H1 (cell line): ENCODE measurements around the gene ORC5. TPM values are rescaled to one million over a fixed set of nuclear protein-coding genes. Genes with fewer than 3 reads are reported as not detected.

Experiments
- CTCF ChIA-PET: fragments of 300-600 bp; sonication (Branson Sonifier 250); formaldehyde crosslinking; loops from one replicate; lab custom pipeline; 2021; ENCODE audit not compliant: partially characterized antibody; lab: Charles Lee
- POLR2A ChIA-PET: fragments of 300-600 bp; sonication (Branson Sonifier 250); formaldehyde crosslinking; loops from one replicate; lab custom pipeline; 2021; ENCODE audit warnings: inconsistent platforms; ENCODE audit not compliant: partially characterized antibody; lab: Charles Lee
- DNase-seq, 2 experiments: peaks; one replicate each; pipeline versions ENCODE4 v3.0.0 to v3.0.0-alpha.2; 2010 to 2022; ENCODE audit warnings: low spot score in 2 of 2, low read depth in 1 of 2, mixed read lengths in 1 of 2
- FAIRE-seq: peaks from 2 replicates; lab custom pipeline; 2011; peaks lifted over from hg19 to GRCh38; lab: Jason Lieb, UNC
- H2AFZ ChIP-seq: 2 replicates; pipeline ENCODE4 v1.8.1; 2012; ENCODE audit warnings: low read length, inconsistent platforms
- H2AK5ac ChIP-seq: 2 replicates; pipeline ENCODE4 v1.6.1; 2013; ENCODE audit warnings: low read depth, low read length
- H2BK120ac ChIP-seq: replicated peaks from 2 replicates; pipeline ENCODE3; 2013; ENCODE audit warnings: low read depth, low read length, inconsistent platforms
- H2BK12ac ChIP-seq: 2 replicates; pipeline ENCODE4 v1.6.1; 2013; ENCODE audit warnings: low read depth, low read length
- H2BK15ac ChIP-seq: 2 replicates; pipeline ENCODE4 v1.6.1; 2013; ENCODE audit warnings: low read length
- H2BK20ac ChIP-seq: 2 replicates; pipeline ENCODE4 v1.6.1; 2013; ENCODE audit warnings: low read length
- H2BK5ac ChIP-seq: 2 replicates; pipeline ENCODE4 v1.6.1; 2013; ENCODE audit warnings: low read depth, low read length
- H3K14ac ChIP-seq: 2 replicates; pipeline ENCODE4 v1.6.1; 2013; ENCODE audit warnings: inconsistent platforms; ENCODE audit not compliant: insufficient read length
- H3K18ac ChIP-seq: 2 replicates; pipeline ENCODE4 v1.6.1; 2013; ENCODE audit warnings: low read length; ENCODE audit errors: extremely low read depth
- H3K23ac ChIP-seq: 2 replicates; pipeline ENCODE4 v1.6.1; 2013; ENCODE audit warnings: inconsistent platforms; ENCODE audit not compliant: insufficient read length
- H3K23me2 ChIP-seq: 2 replicates; pipeline ENCODE4 v1.6.1; 2013; ENCODE audit warnings: low read depth, low read length
- H3K27ac ChIP-seq: 2 replicates; pipeline ENCODE4 v1.6.1; 2011; ENCODE audit warnings: low read depth, low read length, inconsistent platforms
- H3K27me3 ChIP-seq, 4 experiments: replicated peaks in 1 of 4; 1 replicate in 1 of 4; 2 replicates in 3 of 4; pipeline versions ENCODE4 v1.6.1 to v1.8.1; 2011 to 2013; ENCODE audit warnings: low read length in 3 of 4, mild to moderate bottlenecking in 3 of 4, inconsistent platforms in 2 of 4, mixed read lengths in 2 of 4, moderate library complexity in 1 of 4; ENCODE audit not compliant: control insufficient read depth in 3 of 4, insufficient read depth in 3 of 4; ENCODE audit errors: extremely low read depth in 1 of 4
- H3K36me3 ChIP-seq, 4 experiments: 2 replicates each; pipeline versions ENCODE4 v1.6.1 to v1.8.1; 2011 to 2013; ENCODE audit warnings: mild to moderate bottlenecking in 4 of 4, low read length in 3 of 4, moderate library complexity in 2 of 4, control low read depth in 1 of 4, inconsistent platforms in 1 of 4; ENCODE audit not compliant: insufficient read depth in 4 of 4, control insufficient read depth in 2 of 4
- H3K4ac ChIP-seq: replicated peaks from 2 replicates; pipeline ENCODE3; 2013; ENCODE audit warnings: low read length, low read depth, mixed read lengths, inconsistent platforms; ENCODE audit not compliant: insufficient read length
- H3K4me1 ChIP-seq, 4 experiments: replicated peaks in 1 of 4; 1 replicate in 1 of 4; 2 replicates in 3 of 4; pipeline versions ENCODE4 v1.6.1 to v1.8.1; 2011 to 2013; ENCODE audit warnings: low read length in 3 of 4, inconsistent platforms in 2 of 4, mixed read lengths in 1 of 4; ENCODE audit not compliant: insufficient read depth in 4 of 4, control insufficient read depth in 3 of 4
- H3K4me2 ChIP-seq, 2 experiments: 2 replicates each; pipeline versions ENCODE4 v1.6.1 to v1.8.1; 2011 to 2013; ENCODE audit warnings: low read depth in 2 of 2, low read length in 2 of 2, control low read depth in 1 of 2, inconsistent platforms in 1 of 2, mild to moderate bottlenecking in 1 of 2; ENCODE audit not compliant: insufficient read depth in 1 of 2
- H3K4me3 ChIP-seq, 4 experiments: fragments of 200-600, 300-600 bp in 1 of 4; sonication (generic), shearing (Covaris generic), sonication (Bioruptor Twin) in 1 of 4; 2 replicates each; pipeline versions ENCODE4 v1.5.1 to v1.8.1; 2011 to 2016; ENCODE audit warnings: low read length in 4 of 4, low read depth in 3 of 4, control low read depth in 2 of 4, inconsistent platforms in 2 of 4, mild to moderate bottlenecking in 2 of 4, mixed read lengths in 1 of 4, moderate library complexity in 1 of 4; ENCODE audit not compliant: insufficient read depth in 2 of 4; ENCODE audit errors: extremely low read depth in 1 of 4
- H3K56ac ChIP-seq: replicated peaks from 2 replicates; pipeline ENCODE3; 2013; ENCODE audit warnings: low read depth, mild to moderate bottlenecking, mixed read lengths, low read length, inconsistent platforms; ENCODE audit not compliant: insufficient read length
- H3K79me1 ChIP-seq: 2 replicates; pipeline ENCODE4 v1.6.1; 2013; ENCODE audit warnings: low read depth, low read length, control low read depth
- H3K79me2 ChIP-seq, 2 experiments: 2 replicates each; pipeline versions ENCODE4 v1.6.1 to v1.8.1; 2012 to 2013; ENCODE audit warnings: low read length in 2 of 2, mild to moderate bottlenecking in 2 of 2, inconsistent platforms in 1 of 2; ENCODE audit not compliant: insufficient read depth in 2 of 2, control insufficient read depth in 1 of 2
- H3K9ac ChIP-seq, 4 experiments: replicated peaks in 1 of 4; 1 replicate in 1 of 4; 2 replicates in 3 of 4; pipeline versions ENCODE4 v1.6.1 to v1.8.1; 2011 to 2013; ENCODE audit warnings: low read depth in 3 of 4, low read length in 3 of 4, control low read depth in 2 of 4, mild to moderate bottlenecking in 2 of 4, moderate library complexity in 2 of 4, inconsistent platforms in 1 of 4; ENCODE audit errors: extremely low read depth in 1 of 4
- H3K9me3 ChIP-seq, 2 experiments: 2 replicates each; pipeline versions ENCODE4 v1.6.1 to v1.8.1; 2012 to 2013; ENCODE audit warnings: mild to moderate bottlenecking in 2 of 2, moderate library complexity in 2 of 2, control low read depth in 1 of 2, inconsistent platforms in 1 of 2, low read depth in 1 of 2, low read length in 1 of 2, mixed read lengths in 1 of 2; ENCODE audit not compliant: insufficient read depth in 2 of 2
- H4K20me1 ChIP-seq, 2 experiments: replicated peaks in 1 of 2; 2 replicates each; pipeline versions ENCODE3 to v1.8.1; 2011 to 2013; ENCODE audit warnings: inconsistent platforms in 2 of 2, low read length in 2 of 2, mild to moderate bottlenecking in 1 of 2; ENCODE audit not compliant: insufficient read depth in 2 of 2, control insufficient read depth in 1 of 2
- H4K5ac ChIP-seq: 2 replicates; pipeline ENCODE4 v1.6.1; 2013; ENCODE audit warnings: low read length, low read depth, mixed read lengths, inconsistent platforms; ENCODE audit not compliant: insufficient read length
- H4K8ac ChIP-seq: 2 replicates; pipeline ENCODE4 v1.8.0; 2013; ENCODE audit warnings: mild to moderate bottlenecking, moderate library complexity, low read length, inconsistent platforms; ENCODE audit not compliant: insufficient read depth; ENCODE audit errors: extremely low read depth
- H4K91ac ChIP-seq: replicated peaks from 2 replicates; pipeline ENCODE3; 2013; ENCODE audit warnings: low read length, mixed read lengths, inconsistent platforms; ENCODE audit not compliant: insufficient read length
- CBX8 ChIP-seq: fragments of 300-800, 300-1000 bp; sonication (generic); IDR thresholded peaks from 2 replicates; pipeline ENCODE4 v1.7.1; 2016; ENCODE audit warnings: low read depth, low read length, borderline replicate concordance
- CHD2 ChIP-seq: IDR thresholded peaks from 2 replicates; pipeline ENCODE4 v1.6.1; 2012; ENCODE audit warnings: low read length, improper control_type of control experiment
- CTBP2 ChIP-seq: IDR thresholded peaks from 2 replicates; pipeline ENCODE4 v1.7.0; 2011; ENCODE audit warnings: borderline replicate concordance, mild to moderate bottlenecking, moderate library complexity, mixed read lengths, low read length; ENCODE audit not compliant: insufficient read depth, insufficient read length
- NANOG ChIP-seq: IDR thresholded peaks from 2 replicates; pipeline ENCODE4 v1.6.1; 2011; ENCODE audit warnings: low read length, low read depth, mild to moderate bottlenecking, inconsistent platforms; ENCODE audit not compliant: insufficient read depth, poor library complexity, severe bottlenecking
- RFX5 ChIP-seq: IDR thresholded peaks from 2 replicates; pipeline ENCODE4 v1.6.1; 2011; ENCODE audit warnings: low read depth, low read length, improper control_type of control experiment, borderline replicate concordance
- SIN3A ChIP-seq, 2 experiments: IDR thresholded peaks in 1 of 2; conservative IDR thresholded peaks in 1 of 2; 2 replicates each; pipeline ENCODE4 v1.6.1; 2011 to 2012; ENCODE audit warnings: low read length in 2 of 2, improper control_type of control experiment in 1 of 2, low read depth in 1 of 2, mild to moderate bottlenecking in 1 of 2
- SIX5 ChIP-seq: IDR thresholded peaks from 2 replicates; pipeline ENCODE4 v1.6.1; 2011; ENCODE audit warnings: mild to moderate bottlenecking, low read depth, low read length
- SP1 ChIP-seq: IDR thresholded peaks from 2 replicates; pipeline ENCODE4 v1.6.1; 2011; ENCODE audit warnings: low read depth, low read length
- SP4 ChIP-seq: IDR thresholded peaks from 2 replicates; pipeline ENCODE4 v1.6.1; 2012; ENCODE audit warnings: low read length, inconsistent platforms
- SUZ12 ChIP-seq: fragments of 200-600 bp; sonication (generic); IDR thresholded peaks from 2 replicates; pipeline ENCODE4 v1.6.1; 2012; ENCODE audit warnings: mild to moderate bottlenecking, inconsistent platforms, low read length, moderate library complexity, mixed read lengths
- TAF7 ChIP-seq: optimal IDR thresholded peaks from 2 replicates; pipeline ENCODE3; 2011; ENCODE audit warnings: low read depth, mild to moderate bottlenecking, inconsistent platforms, low read length, moderate library complexity, borderline replicate concordance
- TCF12 ChIP-seq: IDR thresholded peaks from 2 replicates; pipeline ENCODE4 v1.6.1; 2011; ENCODE audit warnings: low read depth, mild to moderate bottlenecking, low read length
- WGBS, 2 experiments: shearing (Covaris generic) in 1 of 2; methylation state at CpG; one replicate each; pipeline versions ENCODE4 v1.1.6 to v1.1.7; 2013 to 2015; ENCODE audit warnings: low lambda C conversion rate in 2 of 2, mixed read lengths in 2 of 2, inconsistent platforms in 1 of 2, low coverage in 1 of 2, missing lambda C conversion rate in 1 of 2; ENCODE audit not compliant: insufficient replicate concordance in 2 of 2, insufficient coverage in 1 of 2, insufficient read length in 1 of 2; ENCODE audit errors: extremely low coverage in 1 of 2, missing lambda C conversion rate in 1 of 2; 5-methylcytosine and 5-hydroxymethylcytosine counted together
- polyA plus RNA-seq, 7 experiments: library from polyadenylated mRNA; depleted of rRNA in 3 of 7; stranded (reverse) in 5 of 7; unstranded in 2 of 7; fragments of >200 nt in 5 of 7; fragments of 200-250 nt in 2 of 7; gene quantifications; 1 replicate in 5 of 7; 2 replicates in 1 of 7; 4 replicates in 1 of 7; pipeline versions ENCODE4 v1.2.1 to v1.2.3, GENCODE V29; 2011 to 2013; ENCODE audit warnings: missing spikeins in 2 of 7, mixed read lengths in 2 of 7
- total RNA-seq: library from RNA; stranded (reverse); fragmentation: NEBNext Ultra II Directional; extraction: Animal tissue kit (Norgen Biotek cat#: 25700); gene quantifications from 2 replicates; pipeline ENCODE4 v1.2.1, GENCODE V29; 2021

ORC5 gene
- total and polyA plus RNA-seq, 2 of the 8 experiments (the other 6 are each of a cell fraction or from before 2014, with no cell fraction given), result 7.7 to 19.9 TPM

DNA sequence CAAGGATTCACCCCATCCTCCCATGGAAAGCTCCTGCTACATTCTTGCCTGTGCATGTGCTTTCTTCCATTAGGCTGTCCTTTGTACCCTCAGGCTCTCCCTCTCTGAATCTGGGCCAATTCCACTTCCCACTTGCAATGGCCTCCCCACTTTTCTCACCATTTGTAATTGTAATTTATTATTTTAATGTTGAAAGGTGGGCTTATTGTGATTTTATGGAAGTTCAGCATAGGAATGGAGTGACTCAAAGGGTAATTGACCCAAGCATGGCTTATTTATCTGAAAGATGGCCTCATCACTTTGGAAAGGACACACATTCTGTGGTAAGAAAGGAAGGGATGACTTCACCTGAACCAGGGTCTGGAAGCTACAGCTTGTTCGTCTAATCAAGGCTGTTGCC, 46.9 kb upstream of the ORC5 start:
- Histone ChIP-seq H3K79me1 (no peaks in the 10 kb centered on the region), H2BK20ac (no peak overlapping the region), H2AFZ (0 out of 2 replicates have a peak overlapping the region, but pooled peaks have one; percentile 2), H4K91ac (no peak overlapping the region), H2BK120ac (no peak overlapping the region), H4K5ac (no peak overlapping the region), H3K36me3 (no peaks in the 10 kb centered on the region), H3K18ac (no peak overlapping the region), H2BK12ac (no peak overlapping the region), H3K4me3 (no peak overlapping the region), H2BK5ac (no peak overlapping the region), H3K14ac (no peak overlapping the region), H3K27me3 (peaks cover 0 to 1% (median 0%) of the 10 kb centered on the region in 4 experiments; a peak in 1 of 7 replicates), H3K79me2 (no peaks in the 10 kb centered on the region), H2AK5ac (no peak overlapping the region), H3K27ac (no peak overlapping the region), H3K4me1 (no peaks in the 10 kb centered on the region), H3K23ac (no peak overlapping the region), H3K4ac (no peak overlapping the region), H2BK15ac (no peak overlapping the region), H3K56ac (no peak overlapping the region), H3K4me2 (no peak overlapping the region), H3K9ac (no peak overlapping the region), H3K9me3 (no peaks in the 10 kb centered on the region; a peak in 1 of 4 replicates), H4K8ac (no peak overlapping the region), H4K20me1 (no peaks in the 10 kb centered on the region), H3K23me2 (no peaks in the 10 kb centered on the region)
- 88% methylated on average over 1 of the region's 1 CpG; no CpG with 5 or more reads in 1 of the 2 experiments for WGBS, 2 experiments
- FAIRE-seq (no peak), DNase-seq (no peak)
- POLR2A ChIA-PET, result no interaction called here
- CTCF ChIA-PET, result interaction anchor here (1.1 to 1.9 kb wide), 4 partner anchors 10 to 23 kb away, joined by 3 to 6 read pairs (median 3); no protein-coding TSS in a partner anchor
- TF ChIP-seq RFX5 (no peak), CBX8 (no peak), SP4 (no peak), TAF7 (no peak), CHD2 (no peak), SP1 (no peak), TCF12 (no peak), CTBP2 (no peak), SIN3A (conservative IDR thresholded peaks at IDR 0.05 in 1 of 2, IDR thresholded peaks at IDR 0.05 in 1 of 2; ENCODE audit: low read depth in 1 of 2, low read length in 2 of 2) (no peak), SIX5 (no peak), NANOG (no peak), SUZ12 (no peak)
